Breast epithelium (tissue), 3 donors: ENCODE measurements around the gene DOCK9.

ENCODE experiments used
- CTCF ChIP-seq, 3 donors: fragments of 450-650 bp; IDR thresholded peaks; one replicate each; pipeline ENCODE4 v1.5.1; 2016 to 2017; ENCODE audit warnings: antibody characterized with exemption in 3 of 3, mild to moderate bottlenecking in 3 of 3, moderate library complexity in 3 of 3
- POLR2A ChIP-seq: fragments of 450-650 bp; IDR thresholded peaks from one replicate; pipeline ENCODE4 v1.6.1; 2016; ENCODE audit warnings: antibody characterized with exemption, mild to moderate bottlenecking, moderate library complexity
- POLR2AphosphoS5 ChIP-seq, 3 donors: sonication (generic); formaldehyde crosslinking; IDR thresholded peaks; one replicate each; pipeline ENCODE4 v1.6.1; 2017; ENCODE audit warnings: antibody characterized with exemption in 3 of 3

- TF ChIP-seq CTCF (IDR thresholded peaks at IDR 0.05), result no peak
- TF ChIP-seq POLR2A, result no peak
- TF ChIP-seq POLR2AphosphoS5 (IDR thresholded peaks at IDR 0.05), result no peak
Observed at GRCh38 chr13:98791611-98792010, 186.3 kb downstream of the DOCK9 start.
